Vagina (tissue), 2 donors: Measurements from ENCODE around the gene NUP210L.
"Not testable (repeated sequence)": the region's sequence is repeated elsewhere in the genome, so short reads cannot be mapped to it uniquely, and the experiment has no call there.

Source experiments
- POLR2A ChIP-seq, 2 donors: fragments of 450-650 bp; IDR thresholded peaks; one replicate each; pipeline ENCODE4 v1.6.1; 2017; ENCODE audit warnings: antibody characterized with exemption in 2 of 2, mild to moderate bottlenecking in 2 of 2, moderate library complexity in 2 of 2
- POLR2AphosphoS5 ChIP-seq, 2 donors: sonication (generic); formaldehyde crosslinking; IDR thresholded peaks; one replicate each; pipeline ENCODE4 v1.9.0; 2017; ENCODE audit warnings: antibody characterized with exemption in 2 of 2, mild to moderate bottlenecking in 2 of 2, low read depth in 1 of 2; ENCODE audit not compliant: insufficient read depth in 1 of 2
- TF ChIP-seq, protein P1 (sequence below), 3 experiments: fragments of 450-650 bp in 2 of 3; fragments of 200-600 bp in 1 of 3; sonication (generic) in 1 of 3; IDR thresholded peaks; one replicate each; pipeline ENCODE4 v1.5.1; 2017 to 2019; ENCODE audit warnings: antibody characterized with exemption in 3 of 3, mild to moderate bottlenecking in 2 of 3, moderate library complexity in 2 of 3

GRCh38 chr1:153996882-153997281 lies 158.0 kb downstream of the NUP210L start:
- not testable (repeated sequence) for TF ChIP-seq POLR2AphosphoS5 (IDR thresholded peaks at IDR 0.05; ENCODE audit: insufficient read depth in 1 of 2, low read depth in 1 of 2); POLR2A (IDR thresholded peaks at IDR 0.05)
- TF ChIP-seq, protein P1, sequence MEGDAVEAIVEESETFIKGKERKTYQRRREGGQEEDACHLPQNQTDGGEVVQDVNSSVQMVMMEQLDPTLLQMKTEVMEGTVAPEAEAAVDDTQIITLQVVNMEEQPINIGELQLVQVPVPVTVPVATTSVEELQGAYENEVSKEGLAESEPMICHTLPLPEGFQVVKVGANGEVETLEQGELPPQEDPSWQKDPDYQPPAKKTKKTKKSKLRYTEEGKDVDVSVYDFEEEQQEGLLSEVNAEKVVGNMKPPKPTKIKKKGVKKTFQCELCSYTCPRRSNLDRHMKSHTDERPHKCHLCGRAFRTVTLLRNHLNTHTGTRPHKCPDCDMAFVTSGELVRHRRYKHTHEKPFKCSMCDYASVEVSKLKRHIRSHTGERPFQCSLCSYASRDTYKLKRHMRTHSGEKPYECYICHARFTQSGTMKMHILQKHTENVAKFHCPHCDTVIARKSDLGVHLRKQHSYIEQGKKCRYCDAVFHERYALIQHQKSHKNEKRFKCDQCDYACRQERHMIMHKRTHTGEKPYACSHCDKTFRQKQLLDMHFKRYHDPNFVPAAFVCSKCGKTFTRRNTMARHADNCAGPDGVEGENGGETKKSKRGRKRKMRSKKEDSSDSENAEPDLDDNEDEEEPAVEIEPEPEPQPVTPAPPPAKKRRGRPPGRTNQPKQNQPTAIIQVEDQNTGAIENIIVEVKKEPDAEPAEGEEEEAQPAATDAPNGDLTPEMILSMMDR (IDR thresholded peaks at IDR 0.05) = not testable (repeated sequence)
